ENCODE data around the gene CLIC1. TPM values are rescaled to one million over a fixed set of nuclear protein-coding genes. Genes with fewer than 3 reads are reported as not detected.

The CLIC1 gene
- total RNA-seq, 1 experiment from 2014 or later: 432 TPM

DNA sequence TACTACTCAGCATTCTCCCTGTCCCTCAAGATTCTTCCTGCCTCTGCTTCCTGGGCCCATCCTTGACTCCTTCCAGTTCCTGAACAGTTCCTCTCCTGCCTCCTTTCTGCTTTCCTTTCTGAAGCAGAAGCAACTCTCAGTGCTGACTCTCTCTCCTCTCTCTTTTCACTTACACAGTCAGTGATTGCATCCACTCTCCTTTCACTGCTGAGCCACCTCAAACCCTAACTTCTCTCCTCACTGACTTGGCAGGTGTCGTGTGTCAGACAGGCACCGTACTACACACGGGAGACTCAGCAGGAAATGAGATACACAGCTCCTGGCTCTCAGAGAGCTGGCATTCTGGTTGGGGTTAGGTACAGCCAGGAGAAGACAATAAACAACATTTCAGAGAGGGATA lies 38.8 kb downstream of the CLIC1 start:
- TF ChIP-seq ZFX (IDR thresholded peaks at IDR 0.05) (no peak), SIN3A (IDR thresholded peaks at IDR 0.05; ENCODE audit: low read depth) (no peak), EZH2phosphoT487 (IDR thresholded peaks at IDR 0.05; ENCODE audit: borderline replicate concordance) (no peak), RAD21 (IDR thresholded peaks at IDR 0.05; ENCODE audit: low read depth) (no peak), POLR2A (IDR thresholded peaks at IDR 0.05; ENCODE audit: borderline replicate concordance, extremely low read depth, insufficient read depth, insufficient read length) (no peak), MAX (IDR thresholded peaks at IDR 0.05) (no peak)
- TF ChIP-seq, protein P1, sequence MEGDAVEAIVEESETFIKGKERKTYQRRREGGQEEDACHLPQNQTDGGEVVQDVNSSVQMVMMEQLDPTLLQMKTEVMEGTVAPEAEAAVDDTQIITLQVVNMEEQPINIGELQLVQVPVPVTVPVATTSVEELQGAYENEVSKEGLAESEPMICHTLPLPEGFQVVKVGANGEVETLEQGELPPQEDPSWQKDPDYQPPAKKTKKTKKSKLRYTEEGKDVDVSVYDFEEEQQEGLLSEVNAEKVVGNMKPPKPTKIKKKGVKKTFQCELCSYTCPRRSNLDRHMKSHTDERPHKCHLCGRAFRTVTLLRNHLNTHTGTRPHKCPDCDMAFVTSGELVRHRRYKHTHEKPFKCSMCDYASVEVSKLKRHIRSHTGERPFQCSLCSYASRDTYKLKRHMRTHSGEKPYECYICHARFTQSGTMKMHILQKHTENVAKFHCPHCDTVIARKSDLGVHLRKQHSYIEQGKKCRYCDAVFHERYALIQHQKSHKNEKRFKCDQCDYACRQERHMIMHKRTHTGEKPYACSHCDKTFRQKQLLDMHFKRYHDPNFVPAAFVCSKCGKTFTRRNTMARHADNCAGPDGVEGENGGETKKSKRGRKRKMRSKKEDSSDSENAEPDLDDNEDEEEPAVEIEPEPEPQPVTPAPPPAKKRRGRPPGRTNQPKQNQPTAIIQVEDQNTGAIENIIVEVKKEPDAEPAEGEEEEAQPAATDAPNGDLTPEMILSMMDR (IDR thresholded peaks at IDR 0.05 in 2 of 3, conservative IDR thresholded peaks at IDR 0.05 in 1 of 3; ENCODE audit: borderline replicate concordance in 1 of 3, insufficient read depth in 1 of 3, low read depth in 2 of 3, low read length in 2 of 3): no peak
- Histone ChIP-seq H3K27ac (ENCODE audit: low read depth, low read length) (no peak overlapping the region), H3K36me3 (ENCODE audit: control insufficient read depth in 1 of 2, insufficient read depth in 2 of 2, low read length in 2 of 2) (peaks cover 0 to 14% of the 10 kb centered on the region in 2 experiments; a peak in 2 of 4 replicates), H3K9ac (ENCODE audit: low read length) (no peak overlapping the region), H3K9me3 (ENCODE audit: control insufficient read depth in 1 of 2, insufficient read depth in 1 of 2, low read depth in 1 of 2, low read length in 2 of 2) (no peaks in the 10 kb centered on the region), H3K4me2 (ENCODE audit: low read length) (no peak overlapping the region), H3K9me2 (ENCODE audit: insufficient read depth) (no peaks in the 10 kb centered on the region), H3K79me2 (ENCODE audit: insufficient read depth, low read length) (peaks cover 11% of the 10 kb centered on the region), H3K4me3 (replicated peaks in 1 of 2; ENCODE audit: low read depth in 1 of 2, low read length in 2 of 2) (no peak overlapping the region), H3K4me1 (ENCODE audit: control insufficient read depth in 1 of 2, insufficient read depth in 2 of 2, low read length in 2 of 2) (peaks cover 4 to 8% of the 10 kb centered on the region in 2 experiments; a peak in 2 of 4 replicates), H4K20me1 (ENCODE audit: insufficient read depth) (no peaks in the 10 kb centered on the region), H2AFZ (ENCODE audit: low read depth, low read length, poor library complexity, severe bottlenecking) (no peak overlapping the region), H3K27me3 (ENCODE audit: insufficient read depth, low read length) (no peaks in the 10 kb centered on the region)
- intact Hi-C loops (cut with micrococcal nuclease): no loop called here
- no TSS peak for BruUV-seq (replicated peaks)
- DNase-seq (ENCODE audit: low read depth, low spot score): no peak
- CTCF ChIA-PET: no interaction called here
- ATAC-seq: no peak
- RAD21 ChIA-PET (ENCODE audit: low non-redundant PET in 1 of 2, low total read pairs in 2 of 2, uncharacterized antibody in 2 of 2, unreplicated experiment in 2 of 2): no interaction called here
- POLR2A ChIA-PET: no interaction called here

GRCh38 chr6:31693535-31693934 lies 42.8 kb downstream of the CLIC1 start:
- no peaks in the 10 kb centered on the region for H3K9me3 ChIP-seq (ENCODE audit: control insufficient read depth in 1 of 2, insufficient read depth in 1 of 2, low read depth in 1 of 2, low read length in 2 of 2)
- no TSS peak for BruUV-seq (replicated peaks)
- ChIA-PET RAD21 (ENCODE audit: low non-redundant PET in 1 of 2, low total read pairs in 2 of 2, uncharacterized antibody in 2 of 2, unreplicated experiment in 2 of 2) (no interaction called here), POLR2A (no interaction called here), CTCF (interaction anchor here (0.7 kb wide), 1 partner anchor 76 kb away, joined by 3 read pairs; no protein-coding TSS in a partner anchor)
- no peaks in the 10 kb centered on the region for H3K9me2 ChIP-seq (ENCODE audit: insufficient read depth)
- H2AFZ ChIP-seq (ENCODE audit: low read depth, low read length, poor library complexity, severe bottlenecking): no peak overlapping the region
- H3K27ac ChIP-seq (ENCODE audit: low read depth, low read length): no peak overlapping the region
- peaks cover 11 to 16% of the 10 kb centered on the region in 2 experiments for H3K4me1 ChIP-seq (ENCODE audit: control insufficient read depth in 1 of 2, insufficient read depth in 2 of 2, low read length in 2 of 2)
- H3K9ac ChIP-seq (ENCODE audit: low read length): no peak overlapping the region
- intact Hi-C loops (cut with micrococcal nuclease): no loop called here
- H3K36me3 ChIP-seq (ENCODE audit: control insufficient read depth in 1 of 2, insufficient read depth in 2 of 2, low read length in 2 of 2): peaks cover 16 to 17% of the 10 kb centered on the region in 2 experiments; a peak in 3 of 4 replicates
- no peak overlapping the region for H3K4me2 ChIP-seq (ENCODE audit: low read length)
- no peak for DNase-seq (ENCODE audit: low read depth, low spot score)
- H3K4me3 ChIP-seq (replicated peaks in 1 of 2; ENCODE audit: low read depth in 1 of 2, low read length in 2 of 2): no peak overlapping the region
- H3K79me2 ChIP-seq (ENCODE audit: insufficient read depth, low read length): no peaks in the 10 kb centered on the region
- H4K20me1 ChIP-seq (ENCODE audit: insufficient read depth): no peaks in the 10 kb centered on the region
- ATAC-seq: no peak
- H3K27me3 ChIP-seq (ENCODE audit: insufficient read depth, low read length): no peaks in the 10 kb centered on the region
- TF ChIP-seq MAX (IDR thresholded peaks at IDR 0.05) (no peak), POLR2AphosphoS5 (IDR thresholded peaks at IDR 0.05; ENCODE audit: low read depth, low read length) (no peak), RAD21 (IDR thresholded peaks at IDR 0.05; ENCODE audit: low read depth) (no peak), EZH2phosphoT487 (IDR thresholded peaks at IDR 0.05; ENCODE audit: borderline replicate concordance) (no peak), ZNF274 (IDR thresholded peaks at IDR 0.05; ENCODE audit: low read depth, low read length) (no peak), YY1 (IDR thresholded peaks at IDR 0.05; ENCODE audit: extremely low read depth, insufficient replicate concordance, low read depth, low read length) (no peak), JUND (IDR thresholded peaks at IDR 0.05) (no peak), TCF7L2 (IDR thresholded peaks at IDR 0.05; ENCODE audit: borderline replicate concordance, extremely low read depth, insufficient read depth, insufficient read length) (no peak), ZFX (IDR thresholded peaks at IDR 0.05) (no peak), EZH2 (IDR thresholded peaks at IDR 0.05) (no peak), ELF1 (IDR thresholded peaks at IDR 0.05; ENCODE audit: borderline replicate concordance, low read depth) (no peak), FOSL1 (IDR thresholded peaks at IDR 0.05; ENCODE audit: low read depth) (no peak), CEBPB (IDR thresholded peaks at IDR 0.05; ENCODE audit: low read depth) (no peak)
- TF ChIP-seq, protein P2, sequence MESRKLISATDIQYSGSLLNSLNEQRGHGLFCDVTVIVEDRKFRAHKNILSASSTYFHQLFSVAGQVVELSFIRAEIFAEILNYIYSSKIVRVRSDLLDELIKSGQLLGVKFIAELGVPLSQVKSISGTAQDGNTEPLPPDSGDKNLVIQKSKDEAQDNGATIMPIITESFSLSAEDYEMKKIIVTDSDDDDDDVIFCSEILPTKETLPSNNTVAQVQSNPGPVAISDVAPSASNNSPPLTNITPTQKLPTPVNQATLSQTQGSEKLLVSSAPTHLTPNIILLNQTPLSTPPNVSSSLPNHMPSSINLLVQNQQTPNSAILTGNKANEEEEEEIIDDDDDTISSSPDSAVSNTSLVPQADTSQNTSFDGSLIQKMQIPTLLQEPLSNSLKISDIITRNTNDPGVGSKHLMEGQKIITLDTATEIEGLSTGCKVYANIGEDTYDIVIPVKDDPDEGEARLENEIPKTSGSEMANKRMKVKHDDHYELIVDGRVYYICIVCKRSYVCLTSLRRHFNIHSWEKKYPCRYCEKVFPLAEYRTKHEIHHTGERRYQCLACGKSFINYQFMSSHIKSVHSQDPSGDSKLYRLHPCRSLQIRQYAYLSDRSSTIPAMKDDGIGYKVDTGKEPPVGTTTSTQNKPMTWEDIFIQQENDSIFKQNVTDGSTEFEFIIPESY (IDR thresholded peaks at IDR 0.05; ENCODE audit: extremely low read depth, insufficient replicate concordance, low read length): no peak

Measured in HCT116 (cell line).